GM19324 (cell line): ENCODE data around the gene ASAP2.

Source experiments
- ATAC-seq: cut with Tn5 transposase; IDR thresholded peaks from one replicate; pipeline ENCODE4 v1.9.1; 2021; ENCODE audit warnings: mild to moderate bottlenecking, moderate library complexity; ENCODE audit not compliant: unreplicated experiment, low FRiP score

The ASAP2 gene

GRCh38 chr2:9310798-9311197 lies 104.2 kb downstream of the ASAP2 start:
- ATAC-seq = no peak

GRCh38 chr2:9311488-9311887 lies 104.9 kb downstream of the ASAP2 start:
- no peak for ATAC-seq

DNA sequence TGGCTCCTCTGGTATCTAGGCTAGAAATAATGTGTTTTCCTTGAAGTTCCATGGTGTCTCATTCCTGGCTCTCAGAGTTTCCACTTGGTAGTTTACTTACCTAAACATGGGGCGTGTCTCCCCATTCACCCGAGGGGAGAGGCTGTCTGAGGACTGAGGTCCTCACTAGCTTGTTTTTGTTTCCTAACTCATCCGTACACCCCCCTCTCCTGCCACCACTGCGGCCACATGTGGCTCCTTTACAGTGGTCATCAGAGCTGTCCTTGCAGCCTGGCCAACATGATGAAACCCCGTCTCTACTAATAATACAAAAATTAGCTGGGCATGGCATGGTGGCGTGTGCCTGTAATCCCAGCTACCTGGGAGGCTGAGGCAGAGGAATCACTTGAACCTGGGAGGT lies 106.0 kb downstream of the ASAP2 start:
- ATAC-seq = no peak

DNA sequence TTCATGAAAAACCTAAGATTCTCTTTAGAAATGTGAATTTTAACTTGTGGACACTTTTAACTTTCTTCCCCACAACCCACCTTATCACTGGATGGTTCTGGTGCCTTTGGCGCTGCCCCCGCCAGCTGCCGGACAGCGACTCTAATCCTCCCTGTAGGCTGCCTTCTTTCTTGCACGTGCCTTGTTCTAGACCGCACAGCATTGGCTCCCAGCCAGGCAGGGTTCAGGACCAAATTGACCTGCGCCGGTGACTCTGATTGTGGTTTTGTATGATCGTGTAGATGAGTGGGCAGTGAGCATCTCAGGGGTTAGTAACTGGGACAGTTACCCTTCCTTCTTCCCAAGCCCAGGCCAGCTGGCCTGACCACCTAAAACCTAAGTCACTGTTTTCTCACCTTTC lies 106.8 kb downstream of the ASAP2 start:
- ATAC-seq = no peak

DNA sequence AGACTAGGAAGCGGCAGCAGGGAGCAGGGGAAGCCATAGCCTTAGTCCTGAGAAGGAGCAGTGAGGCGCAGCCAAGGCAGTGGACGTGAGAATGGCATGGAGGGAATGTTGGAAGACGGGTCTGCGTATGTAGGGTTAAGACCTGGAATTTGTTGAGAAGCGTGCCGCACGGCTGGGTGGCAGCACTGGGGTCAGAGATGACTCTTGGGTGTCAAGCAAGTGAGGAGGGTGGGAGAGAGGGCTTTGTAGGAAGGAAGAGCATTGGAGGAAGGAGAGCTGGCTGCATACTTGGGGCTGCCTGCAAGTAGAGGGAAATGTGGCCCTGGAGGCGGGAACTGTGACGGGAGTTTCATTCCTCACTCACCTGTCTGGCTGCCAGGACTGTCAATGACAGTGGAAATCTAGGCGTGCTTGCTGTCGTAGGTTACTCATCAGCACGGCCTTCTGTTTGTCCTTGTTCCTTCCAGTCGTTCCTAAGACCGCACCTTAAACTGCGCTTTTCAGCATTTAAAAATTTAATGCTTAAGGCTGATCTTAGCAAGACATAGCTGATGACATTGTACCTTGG lies 108.8 kb downstream of the ASAP2 start:
- no peak for ATAC-seq

- no peak for ATAC-seq
These were observed 110.9 kb downstream of the ASAP2 start for GRCh38 chr2:9317559-9317958.

DNA sequence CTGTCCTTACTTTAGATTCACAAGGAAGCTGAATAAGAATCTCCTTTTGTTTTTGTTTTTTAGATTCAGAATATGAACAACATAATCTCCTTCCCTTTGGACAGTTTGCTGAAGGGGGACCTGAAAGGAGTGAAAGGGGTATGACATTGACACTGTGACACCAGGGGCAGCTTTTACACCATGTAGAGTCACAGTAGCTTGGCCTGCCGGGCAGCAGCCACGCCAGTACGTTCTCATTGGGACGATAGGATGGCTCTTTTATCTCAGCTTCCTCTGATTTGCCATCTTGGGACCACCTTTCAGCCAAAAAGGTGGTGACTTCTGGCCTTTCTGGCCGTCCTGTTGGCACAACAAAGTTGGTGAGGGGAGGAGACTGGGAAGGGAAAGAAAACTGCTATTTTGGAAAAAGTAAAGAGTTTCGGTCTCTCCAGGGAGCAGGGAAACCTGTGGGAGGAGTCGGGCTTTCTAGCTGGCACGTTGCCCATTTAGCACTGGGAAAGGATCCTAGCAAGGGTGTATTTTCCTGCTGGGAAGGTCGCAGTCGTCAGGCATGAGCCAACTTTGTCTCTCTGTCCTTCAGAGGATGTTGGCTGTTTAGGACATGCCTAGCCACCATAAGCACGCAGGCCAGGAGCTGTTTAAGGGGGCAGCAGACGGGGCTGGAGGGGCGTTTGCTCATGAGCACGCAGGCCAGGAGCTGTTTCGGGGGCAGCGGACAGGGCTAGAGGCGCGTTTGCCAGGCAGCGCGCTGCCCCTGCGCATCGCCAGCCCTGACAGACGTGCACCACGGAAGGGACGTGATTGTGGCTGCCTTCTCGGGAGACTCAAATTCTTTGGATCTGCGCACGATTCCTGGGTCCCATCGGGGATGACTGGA lies 112.1 kb downstream of the ASAP2 start:
- ATAC-seq = no peak

- no peak for ATAC-seq
These were observed 112.7 kb downstream of the ASAP2 start for GRCh38 chr2:9319338-9319715.

- ATAC-seq = no peak
These were observed 116.0 kb downstream of the ASAP2 start for GRCh38 chr2:9322576-9322975.

- ATAC-seq = no peak
These were observed 118.8 kb downstream of the ASAP2 start for GRCh38 chr2:9325428-9325827.

GRCh38 chr2:9326975-9327374 lies 120.4 kb downstream of the ASAP2 start:
- no peak for ATAC-seq

DNA sequence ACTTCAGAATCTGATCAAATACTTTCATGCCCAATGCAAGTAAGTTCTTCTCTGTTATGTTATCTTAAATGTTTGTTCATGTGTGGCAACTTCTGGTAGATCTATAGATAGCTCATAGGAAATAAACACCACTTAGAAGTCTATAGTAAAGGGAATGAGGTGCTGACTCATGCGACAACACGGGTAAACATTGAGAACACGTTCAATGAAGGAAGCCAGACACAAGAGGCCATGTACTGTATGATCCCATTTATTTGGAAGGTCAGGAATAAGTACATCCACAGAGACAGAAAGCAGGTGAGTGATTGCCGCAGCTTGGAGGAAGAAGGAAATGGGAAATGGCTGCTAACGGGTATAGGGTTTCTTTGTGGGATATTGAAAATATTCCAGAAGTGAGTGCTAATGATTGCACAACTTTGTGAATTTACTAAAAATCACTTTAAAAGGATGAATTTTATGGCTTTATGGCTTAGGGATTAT lies 121.3 kb downstream of the ASAP2 start:
- no peak for ATAC-seq

GRCh38 chr2:9328931-9329330 lies 122.3 kb downstream of the ASAP2 start:
- ATAC-seq = no peak

GRCh38 chr2:9329497-9329896 lies 122.9 kb downstream of the ASAP2 start:
- ATAC-seq = no peak

- no peak for ATAC-seq
These were observed 124.1 kb downstream of the ASAP2 start for GRCh38 chr2:9330612-9331270.

DNA sequence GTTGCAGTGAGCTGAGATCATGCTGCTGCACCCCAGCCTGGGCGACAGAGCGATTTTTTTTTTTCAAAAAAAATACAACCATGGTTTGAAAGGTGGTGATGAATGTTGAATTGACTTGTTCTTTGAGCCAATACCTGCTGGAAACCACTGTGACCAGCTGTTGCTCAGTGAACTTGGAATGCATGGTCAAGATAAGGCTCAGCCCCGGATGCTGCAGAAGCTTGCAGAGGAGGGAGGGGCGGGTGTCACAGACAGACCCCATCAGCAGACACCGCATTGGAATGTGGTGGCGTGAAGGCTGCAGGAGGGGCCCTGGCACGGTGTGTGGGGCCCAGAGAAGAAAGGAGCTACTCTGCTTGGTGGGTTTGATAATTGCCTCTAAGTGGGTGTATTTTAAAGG lies 125.1 kb downstream of the ASAP2 start:
- ATAC-seq = no peak

DNA sequence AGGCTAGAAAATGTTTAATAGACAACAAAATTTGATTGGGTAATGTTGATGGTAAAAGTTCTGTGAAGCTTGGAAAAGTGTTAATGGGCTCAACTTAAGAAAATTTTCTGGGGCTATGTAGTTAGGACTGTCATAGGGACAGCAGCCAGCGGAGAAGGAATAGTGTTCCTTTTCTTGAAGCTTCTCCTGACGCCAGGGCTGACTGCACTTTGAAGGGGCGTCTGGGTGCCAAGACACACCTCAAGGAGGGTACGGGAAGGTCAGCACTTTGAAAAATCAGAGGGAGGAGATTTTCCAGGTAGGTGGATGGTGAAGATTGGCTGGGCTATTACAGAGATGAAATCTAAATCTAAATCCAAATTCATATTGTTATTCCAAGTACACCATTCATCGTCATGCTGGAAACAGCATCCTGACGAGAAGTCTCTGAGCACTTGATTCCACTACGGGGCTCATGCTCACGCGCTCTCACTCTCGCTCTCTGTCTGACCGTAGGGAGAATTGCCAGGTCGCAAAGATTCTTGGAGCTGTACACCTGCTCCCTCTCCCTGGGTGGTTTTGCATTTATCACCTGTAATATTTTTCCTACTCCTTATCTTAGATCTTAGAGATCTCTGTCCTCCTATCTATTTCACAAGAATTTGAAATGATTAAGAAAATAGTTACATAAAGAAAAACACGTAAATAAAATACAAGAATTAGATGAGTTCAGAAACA lies 125.7 kb downstream of the ASAP2 start:
- ATAC-seq = no peak

GRCh38 chr2:9332853-9333245 lies 126.2 kb downstream of the ASAP2 start:
- ATAC-seq = no peak

DNA sequence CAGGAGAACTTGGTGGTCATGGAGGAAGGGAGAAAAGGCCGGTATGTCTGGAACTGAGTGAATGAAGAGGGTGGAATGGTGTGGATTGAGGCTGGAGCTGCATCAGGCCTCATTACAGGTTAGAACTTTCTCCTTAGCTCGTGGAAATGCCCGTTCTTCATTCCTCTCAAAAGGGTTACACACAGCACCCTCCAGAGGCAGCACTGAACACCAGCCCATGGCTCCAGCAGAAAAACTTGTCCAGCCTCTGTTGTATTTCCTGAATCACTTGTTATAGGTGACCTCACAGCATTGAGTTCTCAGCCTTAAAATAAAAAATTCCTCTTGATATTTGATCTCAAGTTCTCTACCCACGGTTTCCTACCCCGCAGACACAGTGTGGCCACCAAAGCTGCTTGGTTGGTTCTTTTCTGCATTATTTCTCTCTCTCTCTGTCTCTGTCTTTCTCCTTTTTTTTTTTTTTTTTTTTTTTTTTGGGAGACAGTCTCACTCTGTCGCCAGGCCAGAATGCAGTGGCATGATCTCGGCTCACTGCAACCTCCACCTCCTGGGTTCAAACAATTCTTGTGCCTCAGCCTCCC lies 127.1 kb downstream of the ASAP2 start:
- ATAC-seq = no peak

GRCh38 chr2:9334761-9335160 lies 128.1 kb downstream of the ASAP2 start:
- no peak for ATAC-seq
